HepG2 (cell line): ENCODE results near the gene NLRP2B. TPM values are rescaled to one million over a fixed set of nuclear protein-coding genes. Genes with fewer than 3 reads are reported as not detected.

Experiments
- ATAC-seq: fragments of 200-7000 bp; cut with Tn5 transposase; 3 replicates; pipeline ENCODE4 v1.9.1; 2020; ENCODE audit warnings: mild to moderate bottlenecking, moderate library complexity
- Bru-seq: library from RNA; stranded (reverse); fragments of 400-500 nt; gene quantifications from one replicate; lab custom pipeline; 2021; lab: Mats Ljungman, UMichigan
- BruChase-seq, 2 experiments: library from RNA; stranded (reverse); fragments of 400-500 nt; gene quantifications; one replicate each; lab custom pipeline; 2021; lab: Mats Ljungman, UMichigan
- BruUV-seq: library from RNA; stranded (reverse); fragments of 400-500 nt; replicated peaks from 2 replicates; lab custom pipeline; 2021; lab: Mats Ljungman, UMichigan
- CTCF ChIA-PET: fragments of 300-600 bp; formaldehyde crosslinking; extraction: SDS; loops from one replicate; lab custom pipeline; 2021; ENCODE audit warnings: low total read pairs, inconsistent platforms, low intra/inter-chr PET ratio; lab: Yijun Ruan, JAX
- POLR2A ChIA-PET: fragments of 350-600 bp; sonication (Branson Sonifier 250); formaldehyde crosslinking; loops from one replicate; lab custom pipeline; 2020; ENCODE audit warnings: antibody characterized with exemption, inconsistent platforms; lab: Yijun Ruan, JAX
- DNase-seq: peaks from one replicate; pipeline ENCODE4 v3.0.0-alpha.2; 2015; ENCODE audit warnings: low spot score
- FAIRE-seq: peaks from 3 replicates; lab custom pipeline; 2011; peaks lifted over from hg19 to GRCh38; lab: Jason Lieb, UNC
- H2AFZ ChIP-seq: one replicate; pipeline ENCODE4 v1.6.1; 2011; ENCODE audit warnings: low read length, inconsistent platforms
- H3K27ac ChIP-seq: fragments of 300-600 bp; 3 replicates; pipeline ENCODE4 v1.8.0; 2011; ENCODE audit warnings: mixed run types, mild to moderate bottlenecking, mixed read lengths, low read length, inconsistent platforms; ENCODE audit not compliant: insufficient read depth; ENCODE audit errors: extremely low read length
- H3K27me3 ChIP-seq, 2 experiments: fragments of 200-600 bp in 1 of 2; 2 replicates in 1 of 2; 3 replicates in 1 of 2; pipeline versions ENCODE4 v1.6.0 to v1.8.0; 2011; ENCODE audit warnings: low read length in 2 of 2, mild to moderate bottlenecking in 2 of 2, moderate library complexity in 2 of 2, inconsistent platforms in 1 of 2; ENCODE audit not compliant: insufficient read depth in 2 of 2, control insufficient read depth in 1 of 2
- H3K36me3 ChIP-seq, 2 experiments: fragments of 200-600 bp in 1 of 2; replicated peaks in 1 of 2; 2 replicates in 1 of 2; 3 replicates in 1 of 2; pipeline versions ENCODE4 v1.5.1 to v1.8.0; 2011; ENCODE audit warnings: low read length in 2 of 2, inconsistent platforms in 1 of 2; ENCODE audit not compliant: insufficient read depth in 2 of 2, control insufficient read depth in 1 of 2
- H3K4me1 ChIP-seq: 2 replicates; pipeline ENCODE4 v1.5.1; 2012; ENCODE audit warnings: low read length, inconsistent platforms; ENCODE audit not compliant: insufficient read depth
- H3K4me2 ChIP-seq: 2 replicates; pipeline ENCODE4 v1.6.0; 2011; ENCODE audit warnings: low read depth, low read length, inconsistent platforms
- H3K4me3 ChIP-seq, 3 experiments: fragments of 200-600 bp in 1 of 3; sonication (generic), shearing (Covaris generic) in 1 of 3; replicated peaks in 1 of 3; 2 replicates each; pipeline ENCODE4 v1.5.1; 2011 to 2016; ENCODE audit warnings: low read length in 3 of 3, inconsistent platforms in 2 of 3, low read depth in 2 of 3, mild to moderate bottlenecking in 2 of 3, control low read depth in 1 of 3, mixed read lengths in 1 of 3; ENCODE audit not compliant: insufficient read depth in 1 of 3
- H3K79me2 ChIP-seq: one replicate; pipeline ENCODE4 v1.6.1; 2011; ENCODE audit warnings: low read length, inconsistent platforms; ENCODE audit not compliant: insufficient read depth
- H3K9ac ChIP-seq: 2 replicates; pipeline ENCODE4 v1.6.0; 2011; ENCODE audit warnings: mild to moderate bottlenecking, low read depth, low read length, inconsistent platforms; ENCODE audit not compliant: insufficient read depth
- H3K9me3 ChIP-seq: 2 replicates; pipeline ENCODE4 v1.5.1; 2012; ENCODE audit warnings: mild to moderate bottlenecking, low read length
- H4K20me1 ChIP-seq: 2 replicates; pipeline ENCODE4 v1.6.0; 2011; ENCODE audit warnings: inconsistent platforms, mild to moderate bottlenecking, low read length, moderate library complexity; ENCODE audit not compliant: insufficient read depth
- ARHGAP35 ChIP-seq: sonication (generic); formaldehyde crosslinking; IDR thresholded peaks from 2 replicates; pipeline ENCODE4 v1.9.0; 2022; ENCODE audit warnings: mild to moderate bottlenecking, inconsistent platforms, moderate library complexity, missing genetic modification reagents, borderline replicate concordance
- ATAD3A ChIP-seq: sonication (generic); formaldehyde crosslinking; IDR thresholded peaks from 2 replicates; pipeline ENCODE4 v1.4.0; 2020; ENCODE audit warnings: missing genetic modification reagents
- ETV6 ChIP-seq: sonication (generic); formaldehyde crosslinking; conservative IDR thresholded peaks from 2 replicates; pipeline ENCODE4 v1.4.0; 2020; ENCODE audit warnings: missing genetic modification reagents
- GTF2F1 ChIP-seq: fragments of 150-350 bp; IDR thresholded peaks from 2 replicates; pipeline ENCODE4 v1.6.1; 2014; ENCODE audit warnings: low read length
- HNRNPL ChIP-seq: fragments of 200-400 bp; formaldehyde crosslinking; IDR thresholded peaks from 2 replicates; pipeline ENCODE4 v1.6.1; 2017; ENCODE audit warnings: mild to moderate bottlenecking, low read depth, low read length
- PCBP1 ChIP-seq: fragments of 200-400 bp; formaldehyde crosslinking; IDR thresholded peaks from 2 replicates; pipeline ENCODE4 v1.6.1; 2017; ENCODE audit warnings: mild to moderate bottlenecking, low read depth, low read length, borderline replicate concordance
- SRSF9 ChIP-seq: fragments of 200-400 bp; formaldehyde crosslinking; IDR thresholded peaks from 2 replicates; pipeline ENCODE4 v1.6.1; 2018; ENCODE audit warnings: borderline replicate concordance, mild to moderate bottlenecking, low read depth, low read length; ENCODE audit not compliant: insufficient read depth, poor library complexity, severe bottlenecking
- U2AF2 ChIP-seq: fragments of 200-400 bp; formaldehyde crosslinking; IDR thresholded peaks from 2 replicates; pipeline ENCODE4 v1.6.1; 2017; ENCODE audit warnings: low read depth, mild to moderate bottlenecking, low read length
- ZNF331 ChIP-seq: sonication (generic); formaldehyde crosslinking; IDR thresholded peaks from 2 replicates; pipeline ENCODE4 v1.4.0; 2020; ENCODE audit warnings: missing genetic modification reagents
- WGBS: methylation state at CpG from one replicate; pipeline ENCODE4 v1.1.6; 2017; ENCODE audit warnings: low lambda C conversion rate; 5-methylcytosine and 5-hydroxymethylcytosine counted together
- in situ Hi-C: cut with HindIII; loops from 2 replicates; pipeline ENCODE4 v1.10.0; 2017; ENCODE audit warnings: low pct_unique_long_range_greater_than_20kb; ENCODE audit not compliant: extremely low pct_ligation_motif_present
- intact Hi-C: fragments of 100-400 bp; cut with micrococcal nuclease; formaldehyde crosslinking; loops from one replicate; pipeline ENCODE4 v1.10.0; 2022; ENCODE audit not compliant: unreplicated experiment
- long read RNA-seq, 2 experiments: library from RNA in 1 of 2; library from polyadenylated mRNA in 1 of 2; stranded (forward) in 1 of 2; unstranded in 1 of 2; transcript quantifications; one replicate each; pipeline ENCODE4 v2.0.0, GENCODE V29; 2019 to 2022
- polyA minus RNA-seq, 3 experiments: library from RNA; depleted of rRNA, polyadenylated mRNA; stranded (reverse); fragments of >200 nt; gene quantifications; 2 replicates each; pipeline ENCODE4 v1.2.3, GENCODE V29; 2011; ENCODE audit warnings: low replicate concordance in 1 of 3
- polyA plus RNA-seq, 8 experiments: library from polyadenylated mRNA; depleted of rRNA in 3 of 8; stranded (reverse) in 7 of 8; unstranded in 1 of 8; fragments of >200 nt; fragmentation: Illumina TruSeq in 4 of 8; extraction: Trizol in 4 of 8; gene quantifications; 2 replicates each; pipeline versions ENCODE4 v1.2.1 to v1.2.3, GENCODE V29; 2011 to 2016; ENCODE audit warnings: low read depth in 4 of 8, missing spikeins in 1 of 8, mixed read lengths in 1 of 8; ENCODE audit not compliant: insufficient read depth in 1 of 8
- total RNA-seq, 5 experiments: library from RNA; depleted of rRNA; stranded (reverse); fragments of >200 nt; fragmentation: Illumina TruSeq; extraction: Trizol; gene quantifications; 2 replicates each; pipeline ENCODE4 v1.2.3, GENCODE V29; 2016; ENCODE audit warnings: low read depth in 1 of 5
- TF ChIP-seq, protein P1 (sequence below): sonication (generic); formaldehyde crosslinking; IDR thresholded peaks from 2 replicates; pipeline ENCODE4 v1.5.0; 2020; ENCODE audit warnings: mild to moderate bottlenecking, missing genetic modification reagents, borderline replicate concordance
- TF ChIP-seq, protein P2 (sequence below): sonication (generic); formaldehyde crosslinking; IDR thresholded peaks from 2 replicates; pipeline ENCODE4 v1.4.0; 2020; ENCODE audit warnings: missing genetic modification reagents, low read depth, mild to moderate bottlenecking, borderline replicate concordance
- TF ChIP-seq, protein P3 (sequence below): sonication (generic); formaldehyde crosslinking; IDR thresholded peaks from 2 replicates; pipeline ENCODE4 v1.4.0; 2020; ENCODE audit warnings: missing genetic modification reagents, mild to moderate bottlenecking, borderline replicate concordance

Gene NLRP2B
- total RNA-seq (2016; rRNA removed; fragmentation: Illumina TruSeq; extraction: Trizol) (not detected in 2 replicates), polyA plus RNA-seq (2011; rRNA removed) (not detected in 2 replicates), polyA minus RNA-seq (2011; rRNA and poly(A)+ RNA removed; ENCODE audit: low replicate concordance) (not detected in 2 replicates), Bru-seq, nascent RNA (not detected), BruChase-seq, experiment 1, labeled RNA remaining after a 6-hour chase (not detected), BruChase-seq, experiment 2, labeled RNA remaining after a 2-hour chase (not detected)
- total RNA-seq (2016; cell fraction: cytosol; rRNA removed; fragmentation: Illumina TruSeq; extraction: Trizol; ENCODE audit: low read depth) = not detected in 2 replicates
- total RNA-seq (2016; cell fraction: insoluble cytoplasmic fraction; rRNA removed; fragmentation: Illumina TruSeq; extraction: Trizol) = not detected in 2 replicates
- not detected in 2 replicates for total RNA-seq (2016; cell fraction: membrane; rRNA removed; fragmentation: Illumina TruSeq; extraction: Trizol)
- total RNA-seq (2016; cell fraction: nucleus; rRNA removed; fragmentation: Illumina TruSeq; extraction: Trizol) = not detected in 2 replicates
- polyA plus RNA-seq (2011; cell fraction: cytosol; rRNA removed) = not detected in 2 replicates
- polyA plus RNA-seq (2011; cell fraction: nucleus; rRNA removed) = not detected in 2 replicates
- not detected in 2 replicates for polyA plus RNA-seq (2012)
- polyA plus RNA-seq (2016; cell fraction: cytosol; fragmentation: Illumina TruSeq; extraction: Trizol; ENCODE audit: low read depth) = not detected in 2 replicates
- polyA plus RNA-seq (2016; cell fraction: insoluble cytoplasmic fraction; fragmentation: Illumina TruSeq; extraction: Trizol; ENCODE audit: low read depth) = not detected in 2 replicates
- polyA plus RNA-seq (2016; cell fraction: membrane; fragmentation: Illumina TruSeq; extraction: Trizol; ENCODE audit: low read depth) = not detected in 2 replicates
- not detected in 2 replicates for polyA plus RNA-seq (2016; cell fraction: nucleus; fragmentation: Illumina TruSeq; extraction: Trizol; ENCODE audit: insufficient read depth, low read depth)
- not detected in 2 replicates for polyA minus RNA-seq (2011; cell fraction: cytosol; rRNA and poly(A)+ RNA removed)
- not detected in 2 replicates for polyA minus RNA-seq (2011; cell fraction: nucleus; rRNA and poly(A)+ RNA removed)
- long read RNA-seq, experiment 1 = 0 reads
- long read RNA-seq, experiment 2 = 0 reads

DNA sequence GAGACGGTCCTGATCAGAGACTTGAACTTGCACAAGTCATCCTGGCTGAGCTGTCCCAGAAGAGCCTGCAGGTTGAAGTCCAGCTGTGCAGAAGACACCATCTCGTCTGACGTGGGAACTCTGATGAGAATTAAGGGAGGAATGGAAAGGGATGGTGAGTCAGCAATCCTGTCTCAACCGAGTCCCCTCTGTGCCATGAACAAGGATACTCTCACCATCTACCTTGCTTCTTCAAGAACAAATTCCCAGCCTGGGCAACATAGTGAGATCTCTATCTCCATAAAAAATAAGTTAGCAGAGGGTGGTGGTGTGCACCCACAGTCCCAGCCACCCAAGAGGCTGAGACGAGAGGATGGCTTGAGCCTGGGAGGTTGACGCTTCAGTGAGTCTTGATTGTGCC, at the start of gene NLRP2B:
Gene NLRP2B, minus strand, starts transcription at position 101 of the 400 bp plus-strand sequence.
- Histone ChIP-seq H3K4me1 (no peaks in the 10 kb centered on the region), H3K9ac (no peak within 1 kb of the TSS), H3K9me3 (no peaks in the 10 kb centered on the region), H3K27me3 (peaks cover 0 to 4% of the 10 kb centered on the region in 2 experiments; a peak in 1 of 5 replicates), H4K20me1 (no peaks in the 10 kb centered on the region), H3K36me3 (no peaks in the 10 kb centered on the region), H3K4me2 (no peak within 1 kb of the TSS), H3K27ac (no peak within 1 kb of the TSS), H2AFZ (no peak within 1 kb of the TSS), H3K4me3 (no peak within 1 kb of the TSS), H3K79me2 (no peaks in the 10 kb centered on the region)
- FAIRE-seq (no peak), ATAC-seq (no peak), DNase-seq (no peak)
- BruUV-seq = no TSS peak
- 0% methylated on average over 1 of the region's 6 CpGs for WGBS
- ChIA-PET CTCF (no interaction called here), POLR2A (no interaction called here)
- intact Hi-C loops = no loop called here
- in situ Hi-C loops = no loop called here
- TF ChIP-seq SRSF9 = no peak
- TF ChIP-seq, protein P1, sequence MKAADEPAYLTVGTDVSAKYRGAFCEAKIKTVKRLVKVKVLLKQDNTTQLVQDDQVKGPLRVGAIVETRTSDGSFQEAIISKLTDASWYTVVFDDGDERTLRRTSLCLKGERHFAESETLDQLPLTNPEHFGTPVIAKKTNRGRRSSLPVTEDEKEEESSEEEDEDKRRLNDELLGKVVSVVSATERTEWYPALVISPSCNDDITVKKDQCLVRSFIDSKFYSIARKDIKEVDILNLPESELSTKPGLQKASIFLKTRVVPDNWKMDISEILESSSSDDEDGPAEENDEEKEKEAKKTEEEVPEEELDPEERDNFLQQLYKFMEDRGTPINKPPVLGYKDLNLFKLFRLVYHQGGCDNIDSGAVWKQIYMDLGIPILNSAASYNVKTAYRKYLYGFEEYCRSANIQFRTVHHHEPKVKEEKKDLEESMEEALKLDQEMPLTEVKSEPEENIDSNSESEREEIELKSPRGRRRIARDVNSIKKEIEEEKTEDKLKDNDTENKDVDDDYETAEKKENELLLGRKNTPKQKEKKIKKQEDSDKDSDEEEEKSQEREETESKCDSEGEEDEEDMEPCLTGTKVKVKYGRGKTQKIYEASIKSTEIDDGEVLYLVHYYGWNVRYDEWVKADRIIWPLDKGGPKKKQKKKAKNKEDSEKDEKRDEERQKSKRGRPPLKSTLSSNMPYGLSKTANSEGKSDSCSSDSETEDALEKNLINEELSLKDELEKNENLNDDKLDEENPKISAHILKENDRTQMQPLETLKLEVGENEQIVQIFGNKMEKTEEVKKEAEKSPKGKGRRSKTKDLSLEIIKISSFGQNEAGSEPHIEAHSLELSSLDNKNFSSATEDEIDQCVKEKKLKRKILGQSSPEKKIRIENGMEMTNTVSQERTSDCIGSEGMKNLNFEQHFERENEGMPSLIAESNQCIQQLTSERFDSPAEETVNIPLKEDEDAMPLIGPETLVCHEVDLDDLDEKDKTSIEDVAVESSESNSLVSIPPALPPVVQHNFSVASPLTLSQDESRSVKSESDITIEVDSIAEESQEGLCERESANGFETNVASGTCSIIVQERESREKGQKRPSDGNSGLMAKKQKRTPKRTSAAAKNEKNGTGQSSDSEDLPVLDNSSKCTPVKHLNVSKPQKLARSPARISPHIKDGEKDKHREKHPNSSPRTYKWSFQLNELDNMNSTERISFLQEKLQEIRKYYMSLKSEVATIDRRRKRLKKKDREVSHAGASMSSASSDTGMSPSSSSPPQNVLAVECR = no peak
- no peak for TF ChIP-seq PCBP1
- no peak for TF ChIP-seq ATAD3A
- no peak for TF ChIP-seq ETV6 (CRISPR knock-in tag)
- no peak for TF ChIP-seq U2AF2
- TF ChIP-seq, protein P2, sequence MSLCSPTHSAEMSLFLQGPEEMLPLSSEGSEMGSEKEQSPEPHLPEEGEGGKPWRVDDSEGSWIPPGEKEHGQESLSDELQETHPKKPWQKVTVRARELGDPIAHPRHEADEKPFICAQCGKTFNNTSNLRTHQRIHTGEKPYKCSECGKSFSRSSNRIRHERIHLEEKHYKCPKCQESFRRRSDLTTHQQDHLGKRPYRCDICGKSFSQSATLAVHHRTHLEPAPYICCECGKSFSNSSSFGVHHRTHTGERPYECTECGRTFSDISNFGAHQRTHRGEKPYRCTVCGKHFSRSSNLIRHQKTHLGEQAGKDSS (CRISPR knock-in tag) = no peak
- TF ChIP-seq, protein P3, sequence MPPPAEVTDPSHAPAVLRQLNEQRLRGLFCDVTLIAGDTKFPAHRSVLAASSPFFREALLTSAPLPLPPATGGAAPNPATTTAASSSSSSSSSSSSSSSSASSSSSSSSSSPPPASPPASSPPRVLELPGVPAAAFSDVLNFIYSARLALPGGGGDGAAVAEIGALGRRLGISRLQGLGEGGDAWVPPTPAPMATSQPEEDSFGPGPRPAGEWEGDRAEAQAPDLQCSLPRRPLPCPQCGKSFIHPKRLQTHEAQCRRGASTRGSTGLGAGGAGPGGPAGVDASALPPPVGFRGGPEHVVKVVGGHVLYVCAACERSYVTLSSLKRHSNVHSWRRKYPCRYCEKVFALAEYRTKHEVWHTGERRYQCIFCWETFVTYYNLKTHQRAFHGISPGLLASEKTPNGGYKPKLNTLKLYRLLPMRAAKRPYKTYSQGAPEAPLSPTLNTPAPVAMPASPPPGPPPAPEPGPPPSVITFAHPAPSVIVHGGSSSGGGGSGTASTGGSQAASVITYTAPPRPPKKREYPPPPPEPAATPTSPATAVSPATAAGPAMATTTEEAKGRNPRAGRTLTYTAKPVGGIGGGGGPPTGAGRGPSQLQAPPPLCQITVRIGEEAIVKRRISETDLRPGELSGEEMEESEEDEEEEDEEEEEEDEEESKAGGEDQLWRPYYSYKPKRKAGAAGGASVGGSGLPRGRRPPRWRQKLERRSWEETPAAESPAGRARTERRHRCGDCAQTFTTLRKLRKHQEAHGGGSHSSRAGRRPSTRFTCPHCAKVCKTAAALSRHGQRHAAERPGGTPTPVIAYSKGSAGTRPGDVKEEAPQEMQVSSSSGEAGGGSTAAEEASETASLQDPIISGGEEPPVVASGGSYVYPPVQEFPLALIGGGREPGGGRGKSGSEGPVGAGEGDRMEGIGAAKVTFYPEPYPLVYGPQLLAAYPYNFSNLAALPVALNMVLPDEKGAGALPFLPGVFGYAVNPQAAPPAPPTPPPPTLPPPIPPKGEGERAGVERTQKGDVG = no peak
- no peak for TF ChIP-seq ARHGAP35
- no peak for TF ChIP-seq HNRNPL
- no peak for TF ChIP-seq ZNF331 (CRISPR knock-in tag)
- TF ChIP-seq GTF2F1 = no peak
